ENCODE measurements around the gene ABCD1.
A peak's percentile ranks its signal among the peaks of the same experiment; 100 is the strongest.
"Not testable (repeated sequence)": the region's sequence is repeated elsewhere in the genome, so short reads cannot be mapped to it uniquely, and the experiment has no call there.

Gene ABCD1

DNA sequence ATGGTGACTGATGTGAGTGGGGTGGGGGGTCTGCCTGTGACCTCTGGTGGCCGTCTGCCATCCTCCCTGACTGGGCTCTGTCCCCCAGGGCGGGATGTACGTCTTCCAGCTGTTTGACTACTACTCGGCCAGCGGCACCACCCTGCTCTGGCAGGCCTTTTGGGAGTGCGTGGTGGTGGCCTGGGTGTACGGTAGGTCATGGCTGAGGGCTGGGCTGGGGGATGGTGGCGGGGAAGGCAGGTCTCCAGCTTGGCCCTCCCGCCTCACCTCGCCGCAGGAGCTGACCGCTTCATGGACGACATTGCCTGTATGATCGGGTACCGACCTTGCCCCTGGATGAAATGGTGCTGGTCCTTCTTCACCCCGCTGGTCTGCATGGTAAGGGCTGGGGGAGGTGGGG, 30.4 kb upstream of the ABCD1 start:
- not testable (repeated sequence) for DNase-seq (ENCODE audit: low read depth)

DNA sequence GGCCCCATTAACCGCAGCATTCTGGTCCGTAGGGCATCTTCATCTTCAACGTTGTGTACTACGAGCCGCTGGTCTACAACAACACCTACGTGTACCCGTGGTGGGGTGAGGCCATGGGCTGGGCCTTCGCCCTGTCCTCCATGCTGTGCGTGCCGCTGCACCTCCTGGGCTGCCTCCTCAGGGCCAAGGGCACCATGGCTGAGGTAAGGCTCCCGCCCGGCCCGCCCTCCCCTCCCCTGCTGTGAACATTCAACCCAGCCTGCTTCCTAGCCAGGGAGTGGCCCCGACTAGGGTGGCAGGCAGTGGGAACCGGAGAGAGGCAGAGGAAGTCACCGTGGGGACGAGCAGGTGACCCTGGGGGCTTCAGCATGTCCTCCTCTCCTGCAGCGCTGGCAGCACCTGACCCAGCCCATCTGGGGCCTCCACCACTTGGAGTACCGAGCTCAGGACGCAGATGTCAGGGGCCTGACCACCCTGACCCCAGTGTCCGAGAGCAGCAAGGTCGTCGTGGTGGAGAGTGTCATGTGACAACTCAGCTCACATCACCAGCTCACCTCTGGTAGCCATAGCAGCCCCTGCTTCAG, 29.9 kb upstream of the ABCD1 start:
- DNase-seq (ENCODE audit: low read depth), result no peak

DNA sequence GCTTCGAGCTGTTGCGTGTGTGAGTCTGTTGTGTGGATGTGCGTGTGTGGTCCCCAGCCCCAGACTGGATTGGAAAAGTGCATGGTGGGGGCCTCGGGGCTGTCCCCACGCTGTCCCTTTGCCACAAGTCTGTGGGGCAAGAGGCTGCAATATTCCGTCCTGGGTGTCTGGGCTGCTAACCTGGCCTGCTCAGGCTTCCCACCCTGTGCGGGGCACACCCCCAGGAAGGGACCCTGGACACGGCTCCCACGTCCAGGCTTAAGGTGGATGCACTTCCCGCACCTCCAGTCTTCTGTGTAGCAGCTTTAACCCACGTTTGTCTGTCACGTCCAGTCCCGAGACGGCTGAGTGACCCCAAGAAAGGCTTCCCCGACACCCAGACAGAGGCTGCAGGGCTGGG, 28.6 kb upstream of the ABCD1 start:
- no peak for DNase-seq (ENCODE audit: low read depth)

DNA sequence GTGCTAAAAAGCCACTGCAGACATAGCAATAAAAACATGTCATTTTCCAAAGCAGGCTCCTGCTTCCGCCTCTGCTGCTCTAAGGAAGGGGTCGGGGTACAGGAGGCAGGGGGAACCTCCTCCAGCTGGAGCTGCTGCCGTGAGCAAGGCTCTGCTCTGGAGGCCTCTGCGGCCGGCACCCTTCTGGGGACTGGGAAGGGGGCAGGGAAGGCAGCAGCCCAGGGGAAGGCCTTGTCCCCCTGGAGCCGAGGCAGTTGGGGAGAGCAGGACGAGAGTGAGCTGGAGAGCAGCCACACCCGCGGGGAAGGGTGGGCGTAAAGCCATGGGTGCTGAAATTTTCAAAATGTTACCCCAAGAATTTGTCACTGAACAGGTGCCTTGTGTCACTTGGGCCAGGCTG, 28.1 kb upstream of the ABCD1 start:
- not testable (repeated sequence) for DNase-seq (ENCODE audit: low read depth)

DNA sequence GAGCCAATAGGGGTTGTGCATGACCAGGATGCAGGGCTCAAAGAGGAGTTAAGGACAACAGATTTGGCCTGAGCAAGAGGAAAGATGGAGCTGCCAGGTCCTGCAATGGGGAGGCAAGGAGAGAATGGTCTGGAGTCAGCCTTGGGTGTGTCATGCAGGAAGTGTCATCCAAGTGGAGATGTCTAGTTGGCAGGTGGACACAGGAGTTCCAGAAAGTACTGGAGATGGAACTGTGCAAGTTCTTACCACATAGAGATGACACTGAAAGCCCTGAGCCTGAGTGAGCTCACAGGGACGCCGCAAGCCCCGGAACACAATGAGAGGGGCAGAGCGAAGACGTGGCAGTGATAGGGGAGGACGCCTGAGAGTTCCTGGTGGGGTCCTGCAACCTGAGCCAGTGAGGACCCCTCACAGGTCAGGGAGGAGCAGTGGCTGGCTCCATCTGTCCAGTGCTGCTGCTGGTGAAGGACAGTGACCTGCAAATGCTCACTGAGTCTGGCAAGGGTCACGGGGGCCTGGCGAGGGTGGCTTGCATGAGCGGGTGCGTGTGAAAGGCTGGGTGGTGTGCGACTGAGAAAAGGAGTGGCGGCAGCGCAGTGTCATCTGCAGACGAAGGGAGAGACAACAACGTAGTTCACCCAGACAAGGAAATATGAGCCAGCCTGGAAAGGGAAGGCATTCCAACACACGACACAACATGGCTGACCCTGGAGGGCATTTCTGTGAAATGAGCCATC, 27.5 kb upstream of the ABCD1 start:
- DNase-seq (ENCODE audit: low read depth), result not testable (repeated sequence)

DNA sequence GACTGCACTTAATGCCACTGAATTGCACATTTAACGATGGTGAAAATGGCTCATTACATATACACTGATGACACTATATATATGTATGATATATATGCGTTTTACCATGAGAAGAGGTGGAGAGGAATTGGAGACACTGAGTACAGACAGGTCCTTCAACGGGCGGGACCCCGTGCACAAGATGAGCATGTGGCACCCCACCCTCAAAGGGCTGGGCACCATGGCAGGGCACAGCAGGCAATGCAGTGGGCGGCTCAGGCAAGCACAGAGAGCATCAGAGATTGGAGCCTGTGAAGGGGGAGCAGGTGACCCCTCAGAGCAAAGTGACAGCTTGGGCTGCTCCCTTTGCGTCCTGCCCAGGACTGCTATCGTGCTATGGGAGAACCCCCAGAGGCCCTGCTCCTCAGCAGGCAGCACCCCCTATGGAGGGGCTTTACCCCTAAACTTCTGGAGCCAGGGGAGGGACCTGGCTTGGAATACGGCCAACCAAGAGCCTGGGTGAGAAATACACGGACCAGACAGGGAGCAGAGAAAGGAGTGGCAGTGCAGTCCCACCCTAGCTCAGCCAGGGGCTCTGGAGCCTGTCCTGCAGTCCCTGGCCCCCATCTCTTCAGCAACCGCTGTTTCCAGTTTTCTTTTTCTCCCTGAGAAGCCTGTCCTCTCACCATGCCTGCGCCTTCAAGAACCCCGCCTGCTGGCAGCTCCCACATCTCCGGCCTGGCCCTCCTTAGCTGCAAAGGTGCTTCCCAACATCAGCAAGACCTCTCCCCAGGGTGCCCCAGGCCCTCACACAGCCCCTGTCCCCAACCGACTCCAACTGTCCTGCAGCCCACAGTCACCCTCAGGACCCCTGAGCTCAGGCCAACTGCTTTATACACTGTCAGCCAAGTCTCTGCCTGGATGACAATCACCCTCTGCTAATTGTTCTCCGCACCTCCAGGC, 26.5 kb upstream of the ABCD1 start:
- no peak for DNase-seq (ENCODE audit: low read depth)

DNA sequence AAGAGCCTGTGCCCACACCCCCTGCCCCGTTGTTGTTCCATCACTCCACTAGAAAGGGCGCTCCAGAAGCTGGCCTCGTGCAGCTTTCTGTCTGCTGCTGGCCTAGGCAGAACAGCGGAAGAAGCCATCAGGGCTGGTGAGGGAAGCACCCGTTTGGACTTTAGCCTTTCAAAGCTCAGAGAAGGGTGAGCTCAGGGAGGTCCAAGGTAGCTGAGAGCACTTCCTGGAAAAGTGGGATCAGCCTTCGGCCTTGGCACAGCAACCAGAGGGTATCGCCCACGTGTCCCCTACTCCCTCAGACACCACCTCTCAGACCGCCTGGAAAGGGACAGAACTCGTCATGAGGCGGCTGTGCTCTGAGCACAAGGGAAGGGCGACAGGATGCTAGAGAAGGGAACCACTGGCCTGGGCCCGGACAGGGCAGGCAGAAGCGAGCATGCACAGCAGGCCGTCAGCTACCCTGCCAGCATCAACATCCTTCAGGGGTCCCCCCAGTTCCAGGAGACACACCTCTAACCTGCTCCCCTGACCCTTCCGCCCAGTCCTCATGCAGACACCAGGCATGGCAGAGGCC, 25.4 kb upstream of the ABCD1 start:
- DNase-seq (ENCODE audit: low read depth), result not testable (repeated sequence)

DNA sequence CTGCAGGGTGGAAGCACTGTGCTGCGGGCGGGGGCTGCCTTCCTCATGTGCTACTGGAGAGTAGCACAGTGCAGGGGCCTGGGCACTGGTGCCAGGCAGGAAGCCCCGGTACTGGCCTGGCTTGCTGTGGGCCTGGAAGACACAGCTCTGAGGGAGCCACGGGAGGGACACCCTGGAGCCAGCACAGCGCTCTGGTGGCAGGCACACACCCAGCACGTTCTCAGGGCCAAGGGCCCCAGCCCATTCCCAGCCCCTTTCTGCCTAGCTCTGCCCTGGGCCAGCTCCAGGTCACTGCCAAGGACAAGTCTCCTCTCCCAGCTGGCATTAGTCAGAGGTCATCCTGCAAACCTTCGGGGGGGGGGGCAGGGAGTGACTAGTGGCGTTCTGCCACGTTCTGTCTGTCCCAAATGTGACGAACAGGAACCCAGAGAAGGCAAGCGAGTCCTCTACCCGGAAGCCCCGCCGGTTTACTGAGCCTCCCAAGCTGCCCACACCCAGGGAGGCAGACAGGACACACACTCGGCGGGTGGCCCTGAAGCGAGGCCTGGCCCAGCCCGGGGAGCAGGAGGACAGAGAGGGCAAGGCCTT, 24.8 kb upstream of the ABCD1 start:
- not testable (repeated sequence) for DNase-seq (ENCODE audit: low read depth)

DNA sequence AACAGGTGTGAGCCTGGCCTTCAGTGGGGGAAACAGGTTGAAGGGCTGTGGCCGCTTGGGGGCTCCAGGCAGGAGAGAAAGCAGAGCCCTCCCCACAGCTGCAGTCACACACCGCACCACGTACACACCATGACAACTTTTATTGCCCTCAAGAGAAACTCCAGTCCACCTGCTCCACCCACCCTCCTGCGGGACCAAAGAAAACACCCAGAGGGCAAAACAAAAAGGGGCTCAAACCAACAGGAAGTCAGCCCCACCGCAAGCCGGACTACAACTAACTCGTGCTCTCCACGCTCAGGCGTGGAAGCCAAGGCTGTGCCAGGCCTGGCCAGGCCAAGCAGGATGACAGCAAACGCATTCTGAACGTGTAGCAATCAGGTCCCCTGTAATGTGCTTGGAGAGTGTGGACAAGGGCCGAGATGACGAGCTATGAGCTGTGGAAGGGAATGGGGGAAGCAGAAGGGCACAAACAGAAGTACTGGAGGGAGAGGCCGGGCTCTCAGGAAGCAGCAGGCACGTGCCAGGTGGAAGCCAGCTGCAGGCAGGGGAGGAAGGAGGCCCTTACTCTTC, 24.2 kb upstream of the ABCD1 start:
- no peak for DNase-seq (ENCODE audit: low read depth)

DNA sequence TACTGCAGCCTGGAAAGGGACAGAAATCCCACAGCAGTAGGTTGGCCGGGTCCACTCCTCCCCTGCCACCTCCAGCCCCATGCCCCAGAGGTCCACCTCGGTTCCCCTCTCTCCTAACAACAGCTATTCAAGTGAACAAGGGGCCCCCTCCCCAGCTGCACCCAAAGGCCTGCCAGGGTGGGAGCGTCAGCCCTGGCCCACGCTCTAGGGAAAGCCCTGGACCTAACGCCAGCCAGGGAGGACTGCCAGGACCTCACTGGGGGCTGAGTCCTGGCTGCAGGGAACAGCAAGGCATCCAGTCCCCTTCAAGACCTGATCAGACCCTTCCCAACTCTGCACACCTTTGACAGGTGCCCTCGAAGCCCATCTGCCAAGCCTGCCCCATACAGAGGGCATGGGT, 23.7 kb upstream of the ABCD1 start:
- no peak for DNase-seq (ENCODE audit: low read depth)

DNA sequence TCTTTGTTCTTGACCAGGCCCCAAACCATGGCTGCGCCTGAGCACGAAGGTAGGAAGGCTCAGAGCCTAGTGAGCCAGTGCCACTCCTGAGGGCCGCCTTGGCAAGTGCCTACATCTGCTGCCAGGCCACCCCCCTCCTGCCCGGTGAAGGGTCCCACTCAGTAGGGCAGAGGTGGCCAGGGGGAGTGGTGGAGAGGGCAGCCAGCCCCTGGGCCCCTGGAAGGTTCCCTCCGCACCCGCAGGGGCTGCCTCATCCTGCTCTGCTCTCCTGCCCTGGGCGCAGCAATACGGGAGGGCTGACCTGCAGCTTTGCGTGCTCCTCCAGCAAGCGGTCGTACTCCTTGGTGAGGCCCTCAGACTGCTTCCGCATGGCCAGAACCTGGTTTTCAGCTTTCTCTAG, 22.9 kb upstream of the ABCD1 start:
- no peak for DNase-seq (ENCODE audit: low read depth)

DNA sequence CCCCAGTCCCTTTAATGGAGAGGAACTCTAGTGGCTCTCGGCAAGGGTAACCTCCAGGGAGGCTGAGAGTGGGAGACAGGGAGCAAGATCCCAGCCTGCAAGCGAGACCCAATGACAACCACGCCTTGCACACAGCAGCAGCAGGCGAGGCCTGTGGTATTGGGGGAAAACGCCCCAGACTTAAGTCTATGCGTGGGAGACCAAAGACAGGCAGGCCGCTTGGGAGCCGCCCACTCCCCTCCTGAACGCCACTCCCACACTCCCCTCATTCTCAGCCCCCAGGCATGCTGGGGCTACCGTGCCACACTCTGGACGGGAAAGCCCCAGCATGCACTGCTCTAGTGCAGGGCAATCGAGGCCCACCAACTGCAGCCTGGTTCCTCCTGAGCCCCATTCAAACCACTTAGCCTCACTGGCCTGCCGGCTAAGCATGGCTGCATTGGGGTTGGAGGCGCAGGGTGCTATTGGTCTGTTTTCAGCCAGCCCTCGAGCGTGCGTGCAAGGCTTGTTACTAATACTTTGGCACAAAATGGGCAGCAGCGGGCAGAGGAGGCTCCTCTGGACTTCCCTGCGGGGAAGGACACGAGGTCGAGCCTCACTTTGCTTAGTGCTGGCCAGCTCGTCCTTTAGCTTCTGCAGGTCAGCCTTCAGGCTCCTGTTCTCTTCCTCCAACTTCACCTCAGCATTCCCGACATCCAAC, 22.2 kb upstream of the ABCD1 start:
- no peak for DNase-seq (ENCODE audit: low read depth)

DNA sequence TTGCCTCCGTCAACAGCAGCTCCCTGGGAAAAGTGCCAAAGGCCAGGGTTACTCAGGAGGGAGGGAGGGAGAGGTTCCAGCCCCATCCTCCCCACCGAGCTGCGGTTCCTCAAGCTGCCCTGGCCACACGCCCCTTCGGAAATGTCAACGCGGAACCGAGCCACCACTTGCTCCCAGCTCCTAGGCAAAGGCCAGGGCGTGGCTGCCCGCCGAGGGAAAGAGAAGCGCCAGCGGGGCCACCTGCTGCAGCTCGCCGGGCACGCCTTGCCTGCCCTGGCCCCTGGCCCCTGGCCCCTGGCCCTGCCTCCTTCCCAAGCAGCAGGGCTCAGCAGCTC, 21.7 kb upstream of the ABCD1 start:
- no peak for DNase-seq (ENCODE audit: low read depth)

DNA sequence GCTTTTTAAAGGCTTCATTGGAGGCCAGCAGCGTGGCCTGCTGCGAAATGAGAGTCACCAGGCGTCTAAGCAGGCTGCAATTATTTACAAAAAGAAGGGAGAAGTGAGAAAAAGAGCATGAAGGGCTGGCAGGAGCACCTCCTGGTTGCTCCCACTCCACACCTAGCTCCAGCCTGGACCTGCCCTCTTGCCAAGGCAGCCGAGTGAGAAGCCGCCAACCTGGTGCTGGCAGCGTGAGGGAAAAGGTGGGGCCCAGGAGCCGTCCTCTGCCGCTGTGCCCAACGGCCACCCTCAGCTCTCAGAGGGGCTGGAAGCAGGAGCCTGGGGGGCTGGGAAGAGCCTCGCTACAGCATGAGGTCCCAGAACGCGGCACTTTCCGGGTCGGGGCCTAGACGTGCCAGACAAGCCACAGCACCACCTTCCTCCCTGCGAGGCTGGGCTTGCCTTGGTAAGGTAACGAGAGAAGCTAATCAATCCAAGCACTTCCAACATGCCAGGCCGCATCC, 20.6 kb upstream of the ABCD1 start:
- DNase-seq (ENCODE audit: low read depth), result no peak

DNA sequence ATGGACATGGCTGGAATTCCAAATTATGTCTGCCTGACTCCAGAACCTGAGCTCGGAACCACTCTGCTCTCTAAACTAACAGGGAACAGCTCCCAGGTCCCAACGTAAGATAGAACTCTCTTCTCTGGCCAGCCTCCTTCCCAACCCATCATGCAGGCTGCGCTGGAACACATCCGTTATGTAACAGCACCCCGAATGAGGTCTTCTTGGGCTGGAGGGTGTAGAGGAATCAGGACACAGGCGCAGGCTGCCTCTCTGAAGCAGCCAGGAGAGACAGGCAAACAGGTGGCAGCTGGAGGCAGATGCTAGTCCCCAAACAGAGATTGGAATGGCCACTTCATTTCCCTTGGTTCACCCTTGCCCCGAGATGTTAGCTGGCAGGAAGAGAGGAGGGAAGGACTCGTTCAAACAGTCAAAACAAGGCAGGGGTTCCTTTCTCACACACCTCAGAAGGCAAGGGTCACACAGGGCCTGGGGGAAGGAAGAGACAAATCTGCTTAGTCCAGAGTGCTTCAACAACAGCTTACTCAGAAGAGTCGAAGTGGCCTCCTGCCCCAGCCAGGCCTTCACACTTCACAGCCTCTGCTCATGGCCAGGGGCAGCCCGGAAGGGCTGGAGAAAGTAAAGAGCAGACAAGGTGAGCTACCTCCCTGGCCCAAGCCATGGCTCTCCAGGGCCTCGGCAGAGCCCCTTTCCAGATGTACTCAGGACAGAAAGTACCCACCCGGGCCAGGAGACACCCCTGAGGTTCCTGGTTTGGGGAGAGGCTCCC, 19.8 kb upstream of the ABCD1 start:
- DNase-seq (ENCODE audit: low read depth), result not testable (repeated sequence)

DNA sequence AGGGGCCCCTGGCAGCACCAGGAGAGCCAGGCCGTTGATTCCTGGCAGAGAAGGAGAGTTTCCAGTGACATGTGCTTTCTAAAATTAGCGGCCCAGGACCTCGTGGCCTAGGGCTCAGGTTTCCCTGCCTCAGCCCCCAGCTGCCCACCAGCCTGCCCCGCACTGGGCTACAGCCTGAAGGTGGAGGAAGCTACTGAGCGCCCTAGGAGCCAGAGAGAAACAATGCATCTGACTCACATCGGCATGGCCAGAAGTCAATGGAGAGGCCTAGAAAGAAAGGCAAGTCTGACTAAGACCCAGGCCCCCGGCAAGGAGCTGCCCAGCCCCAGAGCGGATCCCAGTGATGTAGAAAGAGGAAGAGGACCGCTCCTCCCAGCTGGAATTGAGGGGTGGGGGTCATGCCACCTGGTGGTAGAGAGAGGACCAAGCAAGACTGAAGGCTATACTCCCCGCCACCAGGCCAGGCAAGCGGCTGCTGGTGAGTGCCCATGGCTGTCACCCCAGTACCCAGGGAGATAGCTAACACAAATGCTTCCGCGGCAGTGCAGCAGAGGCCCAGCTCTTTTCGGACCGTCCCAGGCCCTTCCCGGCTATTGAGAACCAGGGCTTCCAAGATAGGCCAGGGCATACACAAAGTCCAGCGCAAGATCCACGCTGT, 19.1 kb upstream of the ABCD1 start:
- not testable (repeated sequence) for DNase-seq (ENCODE audit: low read depth)

DNA sequence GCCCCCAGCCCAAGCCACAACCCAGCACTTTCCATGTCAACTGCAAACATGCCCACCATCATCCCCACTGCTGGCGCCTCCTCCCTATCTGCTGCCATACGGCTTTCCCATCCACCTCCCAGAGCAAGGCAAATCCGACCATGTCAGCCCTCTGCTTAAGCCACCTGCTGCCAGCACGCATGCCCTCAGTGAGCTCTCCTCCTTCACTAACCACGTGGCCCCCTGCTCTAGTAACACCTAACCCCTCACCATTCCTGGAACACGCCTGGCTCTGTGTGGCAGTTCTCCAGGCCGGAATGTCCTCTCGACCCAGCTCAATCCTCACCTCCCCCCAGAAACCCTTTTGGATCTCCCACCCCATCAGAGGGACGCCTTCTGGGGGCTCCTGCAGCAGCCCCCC, 17.9 kb upstream of the ABCD1 start:
- no peak for DNase-seq (ENCODE audit: low read depth)

DNA sequence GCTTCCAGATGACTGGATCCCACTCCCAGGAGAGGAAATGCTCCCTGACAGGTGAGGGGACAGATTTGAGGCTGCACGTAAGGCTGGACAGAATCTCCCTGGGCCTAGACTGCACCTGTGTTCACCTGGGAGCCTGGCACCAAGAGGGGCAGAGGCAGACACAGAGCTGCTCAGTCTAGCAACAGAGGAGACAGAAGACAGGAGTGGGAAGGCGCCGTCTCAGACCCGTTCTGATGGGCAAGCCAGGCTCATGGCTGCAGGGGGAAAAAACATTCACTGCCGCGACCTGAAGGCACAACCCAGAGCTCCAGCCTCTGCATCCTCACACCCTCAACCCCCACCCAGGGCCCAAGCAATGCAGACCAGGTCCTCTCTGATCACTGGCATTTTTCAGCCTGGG, 17.2 kb upstream of the ABCD1 start:
- no peak for DNase-seq (ENCODE audit: low read depth)

DNA sequence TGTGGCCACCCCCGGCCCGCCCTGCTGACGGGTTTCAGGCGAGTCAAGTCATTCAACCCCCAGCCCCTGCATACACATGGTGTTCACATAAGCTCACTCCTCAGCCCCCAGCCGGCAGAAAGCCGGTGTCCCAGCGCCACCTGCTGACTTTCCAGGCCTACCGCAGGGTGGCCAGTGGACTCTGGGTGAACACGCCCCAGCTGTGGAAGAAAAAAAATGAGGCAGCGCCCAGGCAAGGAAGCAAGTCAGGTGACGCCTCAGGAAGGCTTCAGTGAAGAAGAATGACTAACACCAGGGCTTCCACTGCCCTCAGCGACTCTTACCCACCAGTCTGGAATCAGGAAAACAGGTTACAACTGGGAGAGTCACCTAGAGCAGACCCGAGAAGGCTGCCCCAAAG, 16.2 kb upstream of the ABCD1 start:
- peak; percentile 58 for DNase-seq (ENCODE audit: low read depth)
